SH-SY5Y (cell line): ENCODE data around the gene REN.

Experiments used
- GATA2 ChIP-seq: IDR thresholded peaks from 2 replicates; pipeline ENCODE4 v1.6.1; 2011; ENCODE audit warnings: mild to moderate bottlenecking, low read depth, low read length
- GATA3 ChIP-seq: IDR thresholded peaks from 2 replicates; pipeline ENCODE4 v1.6.1; 2011; ENCODE audit warnings: low read depth, mild to moderate bottlenecking, low read length, moderate library complexity

- no peak for TF ChIP-seq GATA2
- TF ChIP-seq GATA3 = no peak
Observed at GRCh38 chr1:204198348-204199340, 32.5 kb upstream of the REN start.
